Measurements from ENCODE around the gene CREBBP. TPM values are rescaled to one million over a fixed set of nuclear protein-coding genes. Genes with fewer than 3 reads are reported as not detected.

The CREBBP gene
- total RNA-seq, 1 donor from 2014 or later: 33.5 TPM

DNA sequence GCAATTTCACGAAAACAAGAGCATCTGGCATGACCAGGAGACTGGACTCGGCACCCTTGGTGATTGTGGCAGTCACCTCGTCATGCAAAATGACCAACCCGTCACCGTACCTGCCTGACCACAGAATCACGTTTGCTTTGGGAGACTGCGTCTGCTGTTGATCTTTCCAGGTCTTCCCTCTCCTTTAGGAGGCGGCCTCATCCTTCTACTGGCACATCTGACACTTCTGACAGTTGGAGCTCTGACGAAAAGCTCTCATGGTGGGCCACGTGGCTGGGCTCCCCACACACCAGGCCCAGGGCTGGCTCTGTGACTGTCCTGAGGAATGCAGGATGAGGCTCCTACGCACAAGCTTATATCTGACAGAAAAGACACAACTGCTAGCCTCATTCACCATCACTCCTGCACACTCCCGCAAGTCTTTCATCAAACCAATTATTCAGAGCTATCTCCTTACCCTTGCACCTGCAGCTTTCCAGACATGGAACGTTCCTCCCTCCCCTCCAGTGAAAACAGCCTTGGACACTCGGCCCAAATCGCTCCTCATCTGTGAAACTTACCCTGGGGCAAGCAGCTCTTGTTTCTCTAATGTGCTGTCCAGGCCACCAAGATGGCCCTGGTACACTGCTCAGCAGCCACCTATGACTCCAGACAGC, 166.8 kb downstream of the CREBBP start:
- H3K4me3 ChIP-seq: no peak overlapping the region
- TF ChIP-seq, protein P1, sequence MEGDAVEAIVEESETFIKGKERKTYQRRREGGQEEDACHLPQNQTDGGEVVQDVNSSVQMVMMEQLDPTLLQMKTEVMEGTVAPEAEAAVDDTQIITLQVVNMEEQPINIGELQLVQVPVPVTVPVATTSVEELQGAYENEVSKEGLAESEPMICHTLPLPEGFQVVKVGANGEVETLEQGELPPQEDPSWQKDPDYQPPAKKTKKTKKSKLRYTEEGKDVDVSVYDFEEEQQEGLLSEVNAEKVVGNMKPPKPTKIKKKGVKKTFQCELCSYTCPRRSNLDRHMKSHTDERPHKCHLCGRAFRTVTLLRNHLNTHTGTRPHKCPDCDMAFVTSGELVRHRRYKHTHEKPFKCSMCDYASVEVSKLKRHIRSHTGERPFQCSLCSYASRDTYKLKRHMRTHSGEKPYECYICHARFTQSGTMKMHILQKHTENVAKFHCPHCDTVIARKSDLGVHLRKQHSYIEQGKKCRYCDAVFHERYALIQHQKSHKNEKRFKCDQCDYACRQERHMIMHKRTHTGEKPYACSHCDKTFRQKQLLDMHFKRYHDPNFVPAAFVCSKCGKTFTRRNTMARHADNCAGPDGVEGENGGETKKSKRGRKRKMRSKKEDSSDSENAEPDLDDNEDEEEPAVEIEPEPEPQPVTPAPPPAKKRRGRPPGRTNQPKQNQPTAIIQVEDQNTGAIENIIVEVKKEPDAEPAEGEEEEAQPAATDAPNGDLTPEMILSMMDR (IDR thresholded peaks at IDR 0.05; ENCODE audit: borderline replicate concordance): no peak
- H3K27ac ChIP-seq (replicated peaks): no peak overlapping the region
- DNase-seq: no peak
- peaks cover 16% of the 10 kb centered on the region for H3K36me3 ChIP-seq
- intact Hi-C loops (cut with micrococcal nuclease): no loop called here
- H3K4me1 ChIP-seq: peaks cover 24% of the 10 kb centered on the region
- no peaks in the 10 kb centered on the region for H3K27me3 ChIP-seq (ENCODE audit: low read depth)
- no peaks in the 10 kb centered on the region for H3K9me3 ChIP-seq (replicated peaks)

DNA sequence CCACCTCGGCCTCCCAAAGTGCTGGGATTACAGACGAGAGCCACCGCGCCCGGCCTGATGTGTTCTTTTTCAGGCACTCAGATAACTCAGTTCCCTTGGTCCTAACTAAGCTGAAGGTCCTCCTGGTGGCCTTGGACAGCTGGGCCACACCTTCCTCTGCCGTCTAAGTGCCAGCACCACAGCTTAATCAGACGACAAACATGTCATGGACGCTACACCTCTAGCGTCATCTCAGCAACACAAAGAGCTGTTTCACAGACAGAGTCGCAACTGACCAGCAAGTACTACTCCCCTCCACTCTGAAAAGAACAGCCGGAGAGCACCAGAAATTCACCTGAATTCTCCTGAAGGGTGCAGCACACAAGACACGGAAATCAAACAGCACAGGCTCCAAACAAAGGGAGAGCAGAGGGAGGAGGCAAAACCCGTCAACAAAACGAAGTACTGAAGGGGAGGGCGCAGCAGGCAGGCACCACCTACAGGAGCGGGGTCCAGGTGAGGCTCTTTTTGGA, 167.6 kb downstream of the CREBBP start:
- no peak overlapping the region for H3K4me3 ChIP-seq
- no peaks in the 10 kb centered on the region for H3K27me3 ChIP-seq (ENCODE audit: low read depth)
- intact Hi-C loops (cut with micrococcal nuclease): no loop called here
- TF ChIP-seq, protein P1 (IDR thresholded peaks at IDR 0.05; ENCODE audit: borderline replicate concordance): no peak
- H3K36me3 ChIP-seq: peaks cover 16% of the 10 kb centered on the region
- DNase-seq: no peak
- no peak overlapping the region for H3K27ac ChIP-seq (replicated peaks)
- H3K4me1 ChIP-seq: peaks cover 20% of the 10 kb centered on the region
- no peaks in the 10 kb centered on the region for H3K9me3 ChIP-seq (replicated peaks)

DNA sequence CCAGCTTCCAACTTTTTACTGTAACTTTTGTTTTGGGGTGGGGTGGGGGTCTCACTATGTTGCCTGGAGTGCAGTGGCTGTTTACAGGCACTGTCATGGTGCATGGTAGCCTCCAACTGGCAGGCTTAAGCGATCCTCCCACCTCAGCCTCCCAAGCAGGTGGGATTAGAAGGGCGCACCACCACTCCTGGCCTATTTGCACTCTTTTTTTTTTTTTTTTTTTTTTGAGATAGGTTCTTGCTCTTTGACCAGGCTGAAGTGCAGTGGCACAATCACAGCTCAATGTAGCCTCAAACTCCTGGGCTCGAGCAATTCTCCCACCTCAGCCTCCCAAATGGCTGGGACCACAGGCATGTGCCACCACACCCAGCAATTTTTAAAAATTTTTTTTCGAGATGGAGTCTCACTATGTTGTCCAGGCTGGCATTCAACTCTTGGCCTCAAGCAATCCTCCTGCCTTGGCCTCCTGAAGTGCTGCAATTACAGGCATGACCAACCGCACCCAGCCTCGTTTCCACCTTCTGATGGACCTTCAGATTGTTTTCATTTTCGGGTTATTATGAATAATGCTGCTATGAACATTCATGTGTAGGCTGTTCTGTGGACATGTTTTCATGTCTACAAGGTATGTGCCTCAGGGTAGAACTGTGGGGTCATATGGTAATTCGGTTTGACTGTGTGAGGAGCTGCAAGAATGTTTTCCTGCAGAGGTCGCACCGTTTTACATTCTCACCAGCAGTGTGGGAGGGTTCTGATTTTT, 174.1 kb downstream of the CREBBP start:
- Histone ChIP-seq H3K36me3 (peaks cover 12% of the 10 kb centered on the region), H3K9me3 (replicated peaks) (no peaks in the 10 kb centered on the region), H3K27ac (replicated peaks) (no peak overlapping the region), H3K4me1 (no peaks in the 10 kb centered on the region), H3K4me3 (no peak overlapping the region), H3K27me3 (ENCODE audit: low read depth) (no peaks in the 10 kb centered on the region)
- intact Hi-C loops (cut with micrococcal nuclease): no loop called here
- TF ChIP-seq, protein P1 (IDR thresholded peaks at IDR 0.05; ENCODE audit: borderline replicate concordance): no peak
- DNase-seq: no peak

DNA sequence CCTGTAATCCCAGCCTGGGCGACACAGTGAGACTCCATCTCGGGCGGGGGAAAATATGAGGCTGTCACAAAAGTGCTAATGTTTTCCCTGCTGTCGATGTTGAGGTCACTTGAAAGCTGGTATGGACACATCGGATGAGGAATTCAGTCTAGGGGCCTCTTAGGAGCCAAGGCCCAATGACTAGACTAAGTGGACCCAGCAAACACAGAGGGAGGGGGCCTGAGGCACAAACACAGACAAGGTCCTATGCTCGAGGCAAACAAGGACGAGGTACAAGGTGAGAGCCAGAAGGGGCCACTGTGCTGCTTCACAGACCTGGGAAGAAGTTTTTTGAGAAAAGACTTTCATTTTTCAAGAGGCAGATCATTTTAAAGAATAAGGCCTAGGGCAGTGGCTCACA, 178.4 kb downstream of the CREBBP start:
- Histone ChIP-seq H3K9me3 (replicated peaks) (no peaks in the 10 kb centered on the region), H3K4me1 (no peaks in the 10 kb centered on the region), H3K4me3 (no peak overlapping the region), H3K27me3 (ENCODE audit: low read depth) (no peaks in the 10 kb centered on the region), H3K36me3 (peaks cover 5% of the 10 kb centered on the region), H3K27ac (replicated peaks) (no peak overlapping the region)
- DNase-seq: no peak
- TF ChIP-seq, protein P1 (IDR thresholded peaks at IDR 0.05; ENCODE audit: borderline replicate concordance): no peak
- intact Hi-C loops (cut with micrococcal nuclease): no loop called here

DNA sequence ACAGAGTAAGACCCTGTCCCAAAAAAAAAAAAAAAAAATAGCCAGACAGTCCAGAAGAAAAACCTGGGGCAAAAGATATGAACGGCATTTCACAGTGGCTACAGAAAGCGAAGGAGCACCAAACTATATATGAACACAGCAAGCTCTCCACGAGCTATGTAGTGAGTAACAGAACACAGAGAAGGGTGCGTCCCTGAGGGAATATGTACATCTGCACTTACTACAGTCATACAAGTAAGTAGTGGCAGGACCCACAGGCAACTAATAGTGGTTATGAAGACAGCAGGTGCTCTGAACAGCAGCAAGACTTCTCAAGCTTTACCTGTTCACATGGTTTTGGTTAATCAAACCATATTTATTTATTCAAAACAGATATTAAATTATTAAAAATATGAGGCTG, 179.0 kb downstream of the CREBBP start:
- no peaks in the 10 kb centered on the region for H3K27me3 ChIP-seq (ENCODE audit: low read depth)
- TF ChIP-seq, protein P1 (IDR thresholded peaks at IDR 0.05; ENCODE audit: borderline replicate concordance): no peak
- intact Hi-C loops (cut with micrococcal nuclease): no loop called here

More for the DNA sequence above, 179.0 kb downstream of the CREBBP start:
- no peak for DNase-seq
- H3K27ac ChIP-seq (replicated peaks): no peak overlapping the region
- H3K4me1 ChIP-seq: peaks cover 5% of the 10 kb centered on the region
- no peaks in the 10 kb centered on the region for H3K9me3 ChIP-seq (replicated peaks)
- H3K4me3 ChIP-seq: no peak overlapping the region
- H3K36me3 ChIP-seq: peaks cover 5% of the 10 kb centered on the region

Measured in left ventricle myocardium inferior (tissue), 1 donor.